Cerebellar cortex (tissue), 1 donor: ENCODE measurements around the gene TIMM29.
"Not testable (repeated sequence)": the region's sequence is repeated elsewhere in the genome, so short reads cannot be mapped to it uniquely, and the experiment has no call there.

Experiments
- DNase-seq: peaks from one replicate; pipeline ENCODE4 v3.0.0-alpha.2; 2015; ENCODE audit warnings: low spot score

The TIMM29 gene

DNA sequence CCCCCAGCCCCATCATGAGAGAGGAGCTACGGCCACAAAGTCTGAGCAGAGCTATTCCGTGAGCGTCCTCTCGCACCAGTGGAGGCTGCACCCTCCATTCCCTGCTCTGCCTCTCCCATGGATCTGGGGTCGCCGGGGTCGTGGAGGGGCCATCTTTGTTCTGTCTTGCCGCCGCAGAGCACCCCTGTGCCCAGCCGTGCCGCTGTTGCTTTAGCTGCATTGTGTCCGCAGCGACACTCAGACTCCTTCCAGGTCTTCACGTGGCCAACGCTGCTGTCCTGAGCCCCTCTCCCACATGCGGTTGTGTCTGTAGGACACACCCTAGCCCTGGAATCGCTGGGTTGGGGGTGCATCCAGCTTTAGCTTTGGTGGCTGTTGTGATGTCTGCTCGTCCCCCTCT is 16.0 kb upstream of the TIMM29 start:
- no peak for DNase-seq

DNA sequence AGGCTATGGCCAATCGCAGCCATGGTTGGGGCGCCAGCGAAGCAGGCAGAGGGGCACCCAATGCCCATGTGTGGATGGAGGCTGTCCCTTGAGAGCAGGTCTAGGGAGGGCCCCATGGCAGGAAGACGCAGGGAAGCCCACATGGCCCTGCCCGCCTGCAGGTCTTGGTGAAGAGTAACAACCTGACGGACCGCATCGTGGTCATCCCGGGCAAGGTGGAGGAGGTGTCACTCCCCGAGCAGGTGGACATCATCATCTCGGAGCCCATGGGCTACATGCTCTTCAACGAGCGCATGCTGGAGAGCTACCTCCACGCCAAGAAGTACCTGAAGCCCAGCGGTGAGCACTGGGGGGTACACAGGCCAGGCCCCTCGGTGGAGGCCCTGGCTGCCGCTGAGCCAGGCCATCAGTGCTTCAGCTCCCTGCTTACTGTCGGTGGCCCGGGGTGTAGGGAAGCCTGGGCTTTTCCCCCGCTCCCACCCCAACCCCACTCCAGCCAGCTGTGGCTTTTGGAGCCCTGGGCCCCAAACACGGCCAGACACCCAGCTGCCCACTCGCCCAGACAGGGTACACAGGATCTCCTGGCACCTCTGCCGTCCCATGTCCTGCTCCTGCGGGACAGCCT is 14.8 kb upstream of the TIMM29 start:
- no peak for DNase-seq

DNA sequence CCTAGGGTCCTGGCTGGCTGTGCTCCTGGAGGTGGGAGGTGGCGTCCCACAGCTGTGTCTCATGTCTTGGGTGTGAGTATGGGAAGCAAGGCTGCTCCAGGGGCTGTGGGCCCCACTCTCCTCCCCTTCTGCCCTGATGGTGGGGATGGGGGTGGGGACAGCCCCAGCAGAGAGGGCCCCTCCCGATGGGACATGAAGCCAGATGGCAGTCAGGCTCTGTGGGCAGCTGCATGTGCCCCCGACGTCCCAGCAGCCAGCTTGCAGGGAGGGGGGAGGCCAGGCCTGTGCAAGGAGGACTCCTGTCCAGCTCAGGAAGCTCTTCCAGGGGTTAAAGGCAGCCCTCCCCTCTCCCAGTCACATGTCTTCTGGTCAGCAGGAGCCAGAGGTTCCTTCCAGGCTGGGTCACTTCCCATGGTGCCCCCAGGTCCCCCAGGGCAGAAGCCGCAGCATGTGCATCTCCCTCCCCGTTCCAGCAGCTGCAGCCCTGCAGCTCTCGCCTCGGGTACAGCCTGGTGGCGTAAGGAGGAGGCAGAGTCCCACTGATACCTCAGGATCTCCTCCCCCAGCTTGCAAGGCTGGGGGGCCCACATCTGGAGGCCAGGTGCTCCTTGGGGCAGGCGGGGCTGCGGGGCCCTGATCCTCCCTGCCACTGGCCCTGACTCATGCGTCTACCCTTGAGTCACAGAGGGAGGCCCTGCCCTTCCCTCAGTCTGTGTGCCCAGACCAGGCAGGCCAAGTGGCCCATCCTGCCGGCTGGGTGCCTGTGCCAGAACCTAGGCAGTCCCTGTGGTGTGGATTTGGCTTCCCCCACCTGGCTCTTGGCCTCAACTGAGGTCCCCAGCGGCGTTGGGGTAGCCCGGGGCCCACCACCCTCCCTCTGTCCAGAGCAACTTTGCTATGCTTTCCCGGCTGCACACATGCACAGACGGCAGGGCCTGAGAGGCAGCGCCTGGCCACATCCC is 13.2 kb upstream of the TIMM29 start:
- DNase-seq, result no peak

DNA sequence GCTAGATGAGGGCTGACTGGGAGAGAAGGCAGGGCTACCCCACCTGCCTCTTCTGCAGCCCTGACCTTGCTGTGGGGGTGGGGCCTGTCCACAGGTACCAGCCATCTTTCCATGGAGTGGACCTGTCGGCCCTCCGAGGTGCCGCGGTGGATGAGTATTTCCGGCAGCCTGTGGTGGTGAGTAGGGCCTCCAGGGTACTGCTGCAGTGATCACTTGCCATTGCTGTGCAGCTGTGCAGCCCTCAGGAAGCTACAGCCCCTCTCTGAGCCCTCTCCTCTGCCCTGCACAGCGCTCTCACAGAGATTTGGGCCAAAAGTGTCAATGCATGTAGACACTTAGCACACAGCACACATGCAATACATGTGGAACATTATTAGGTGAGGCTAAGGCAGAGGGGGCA is 12.0 kb upstream of the TIMM29 start:
- no peak for DNase-seq

DNA sequence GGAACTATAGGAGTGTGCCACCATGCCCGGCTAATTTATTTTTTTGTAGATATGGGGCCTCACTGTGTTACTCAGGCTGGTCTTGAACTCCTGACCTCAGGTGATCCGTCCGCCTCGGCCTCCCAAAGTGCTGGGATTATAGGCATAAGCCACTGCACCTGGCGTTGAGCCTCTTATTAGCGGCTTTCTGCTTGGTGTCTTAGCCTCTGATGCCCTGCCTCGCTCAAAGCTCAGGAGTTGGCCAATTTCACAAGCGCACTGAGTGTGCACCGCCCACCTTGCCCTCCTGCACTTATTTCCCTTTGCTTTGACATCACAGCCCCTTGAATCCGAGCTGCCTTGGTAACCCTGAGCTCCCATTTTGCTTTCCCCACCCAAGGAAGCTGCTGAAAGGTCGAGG is 10.3 kb upstream of the TIMM29 start:
- no peak for DNase-seq

DNA sequence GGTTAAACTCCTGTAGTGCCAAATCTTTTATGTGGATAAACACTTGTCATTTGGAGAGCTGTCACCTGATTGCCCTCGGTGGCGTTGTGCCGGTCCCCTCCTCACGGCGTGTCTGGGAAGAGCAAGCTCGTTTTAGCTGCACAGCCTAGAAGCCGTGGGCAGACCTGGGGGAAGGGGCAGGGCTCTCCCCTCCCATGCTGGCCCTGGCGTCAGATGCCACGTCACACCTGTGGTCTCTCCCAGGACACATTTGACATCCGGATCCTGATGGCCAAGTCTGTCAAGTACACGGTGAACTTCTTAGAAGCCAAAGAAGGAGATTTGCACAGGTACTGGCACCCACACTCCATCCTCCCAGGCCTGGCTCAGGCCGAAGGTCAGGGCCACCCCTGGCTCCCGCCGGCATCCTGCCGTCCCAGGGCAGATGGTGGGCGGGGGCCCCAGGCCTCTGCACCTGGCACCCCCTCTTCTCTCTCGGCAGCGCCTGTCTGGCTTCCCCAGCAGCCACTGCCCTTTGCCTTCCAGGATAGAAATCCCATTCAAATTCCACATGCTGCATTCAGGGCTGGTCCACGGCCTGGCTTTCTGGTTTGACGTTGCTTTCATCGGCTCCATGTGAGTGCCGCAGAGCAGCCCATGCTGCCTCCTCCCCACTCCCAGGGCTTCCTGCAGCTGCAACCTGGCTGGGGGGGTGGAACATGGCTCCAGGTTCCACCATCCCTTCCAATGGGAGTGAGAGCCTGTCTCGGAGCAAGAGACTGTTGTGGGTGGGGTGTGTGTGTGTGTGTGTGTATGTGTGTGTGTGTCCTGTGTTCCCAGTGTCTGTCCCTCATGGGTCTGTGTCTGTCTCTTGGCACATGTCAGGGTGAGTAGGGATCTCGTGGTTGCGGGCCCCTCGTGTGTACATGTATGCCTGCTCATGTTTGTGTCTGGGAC is 9.0 kb upstream of the TIMM29 start:
- no peak for DNase-seq

DNA sequence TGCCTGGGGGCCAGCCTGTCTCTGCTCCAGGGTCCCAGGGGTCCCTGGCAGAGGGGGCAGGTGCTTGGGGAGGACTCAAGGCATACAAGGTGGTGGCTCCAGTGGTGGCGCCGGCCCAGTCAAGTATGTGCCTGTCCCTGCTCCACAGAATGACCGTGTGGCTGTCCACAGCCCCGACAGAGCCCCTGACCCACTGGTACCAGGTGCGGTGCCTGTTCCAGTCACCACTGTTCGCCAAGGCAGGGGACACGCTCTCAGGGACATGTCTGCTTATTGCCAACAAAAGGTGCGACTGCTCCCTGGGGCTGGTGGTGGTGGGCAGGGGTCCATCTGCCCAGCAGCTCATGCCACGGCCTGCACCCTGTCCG is 8.3 kb upstream of the TIMM29 start:
- no peak for DNase-seq

DNA sequence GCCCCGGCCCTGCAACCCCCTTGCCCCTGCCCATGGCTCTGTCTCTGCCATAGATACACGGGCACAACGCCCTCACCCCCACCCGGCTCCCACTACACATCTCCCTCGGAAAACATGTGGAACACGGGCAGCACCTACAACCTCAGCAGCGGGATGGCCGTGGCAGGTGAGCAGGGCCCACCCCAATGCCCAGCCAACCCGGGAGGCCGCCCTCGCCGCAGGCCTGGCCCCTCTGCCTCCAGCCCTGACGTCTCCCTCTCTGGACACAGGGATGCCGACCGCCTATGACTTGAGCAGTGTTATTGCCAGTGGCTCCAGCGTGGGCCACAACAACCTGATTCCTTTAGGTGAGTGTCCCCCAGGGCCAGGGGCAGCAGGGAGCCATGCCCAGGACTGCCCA is 7.8 kb upstream of the TIMM29 start:
- no peak for DNase-seq

DNA sequence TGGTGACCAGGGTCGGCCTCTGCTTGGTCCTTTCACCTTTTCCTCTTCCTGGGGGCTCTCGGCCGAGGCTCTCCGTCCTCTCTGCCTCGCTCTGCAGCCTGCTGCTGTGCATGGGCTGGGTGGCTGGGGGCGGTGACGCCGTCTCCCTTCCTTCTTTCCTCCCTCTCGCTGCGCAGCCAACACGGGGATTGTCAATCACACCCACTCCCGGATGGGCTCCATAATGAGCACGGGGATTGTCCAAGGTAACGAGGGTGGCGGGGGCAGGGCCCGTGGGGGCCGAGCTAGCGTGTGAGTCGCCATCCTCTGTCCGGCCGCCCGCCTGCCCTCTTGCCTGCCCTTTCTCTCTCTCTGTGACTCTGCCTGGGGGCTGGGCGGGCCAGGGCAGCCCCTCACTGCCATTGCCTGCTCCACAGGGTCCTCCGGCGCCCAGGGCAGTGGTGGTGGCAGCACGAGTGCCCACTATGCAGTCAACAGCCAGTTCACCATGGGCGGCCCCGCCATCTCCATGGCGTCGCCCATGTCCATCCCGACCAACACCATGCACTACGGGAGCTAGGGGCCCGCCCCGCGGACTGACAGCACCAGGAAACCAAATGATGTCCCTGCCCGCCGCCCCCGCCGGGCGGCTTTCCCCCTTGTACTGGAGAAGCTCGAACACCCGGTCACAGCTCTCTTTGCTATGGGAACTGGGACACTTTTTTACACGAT is 7.3 kb upstream of the TIMM29 start:
- no peak for DNase-seq

DNA sequence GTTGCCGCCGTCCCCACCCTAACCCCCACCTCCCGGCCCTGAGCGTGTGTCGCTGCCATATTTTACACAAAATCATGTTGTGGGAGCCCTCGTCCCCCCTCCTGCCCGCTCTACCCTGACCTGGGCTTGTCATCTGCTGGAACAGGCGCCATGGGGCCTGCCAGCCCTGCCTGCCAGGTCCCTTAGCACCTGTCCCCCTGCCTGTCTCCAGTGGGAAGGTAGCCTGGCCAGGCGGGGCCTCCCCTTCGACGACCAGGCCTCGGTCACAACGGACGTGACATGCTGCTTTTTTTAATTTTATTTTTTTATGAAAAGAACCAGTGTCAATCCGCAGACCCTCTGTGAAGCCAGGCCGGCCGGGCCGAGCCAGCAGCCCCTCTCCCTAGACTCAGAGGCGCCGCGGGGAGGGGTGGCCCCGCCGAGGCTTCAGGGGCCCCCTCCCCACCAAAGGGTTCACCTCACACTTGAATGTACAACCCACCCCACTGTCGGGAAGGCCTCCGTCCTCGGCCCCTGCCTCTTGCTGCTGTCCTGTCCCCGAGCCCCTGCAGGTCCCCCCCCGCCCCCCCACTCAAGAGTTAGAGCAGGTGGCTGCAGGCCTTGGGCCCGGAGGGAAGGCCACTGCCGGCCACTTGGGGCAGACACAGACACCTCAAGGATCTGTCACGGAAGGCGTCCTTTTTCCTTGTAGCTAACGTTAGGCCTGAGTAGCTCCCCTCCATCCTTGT is 6.5 kb upstream of the TIMM29 start:
- no peak for DNase-seq

DNA sequence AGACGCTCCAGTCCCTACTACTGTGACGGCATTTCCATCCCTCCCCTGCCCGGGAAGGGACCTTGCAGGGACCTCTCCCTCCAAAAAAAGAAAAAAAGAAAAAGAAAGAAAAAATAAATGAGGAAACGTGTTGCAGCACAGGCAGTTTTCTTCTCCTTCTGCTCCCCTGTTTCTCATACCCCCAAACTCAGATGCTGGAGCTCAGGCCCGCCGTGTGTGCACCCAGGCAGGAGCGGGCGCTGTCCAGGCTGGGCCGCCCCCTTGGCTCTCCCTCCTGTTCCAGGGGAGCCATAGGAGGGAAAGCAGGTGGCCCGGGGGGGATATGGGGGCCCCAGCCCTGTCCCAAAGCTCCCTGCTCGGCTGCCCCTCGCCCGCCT is 6.0 kb upstream of the TIMM29 start:
- no peak for DNase-seq

DNA sequence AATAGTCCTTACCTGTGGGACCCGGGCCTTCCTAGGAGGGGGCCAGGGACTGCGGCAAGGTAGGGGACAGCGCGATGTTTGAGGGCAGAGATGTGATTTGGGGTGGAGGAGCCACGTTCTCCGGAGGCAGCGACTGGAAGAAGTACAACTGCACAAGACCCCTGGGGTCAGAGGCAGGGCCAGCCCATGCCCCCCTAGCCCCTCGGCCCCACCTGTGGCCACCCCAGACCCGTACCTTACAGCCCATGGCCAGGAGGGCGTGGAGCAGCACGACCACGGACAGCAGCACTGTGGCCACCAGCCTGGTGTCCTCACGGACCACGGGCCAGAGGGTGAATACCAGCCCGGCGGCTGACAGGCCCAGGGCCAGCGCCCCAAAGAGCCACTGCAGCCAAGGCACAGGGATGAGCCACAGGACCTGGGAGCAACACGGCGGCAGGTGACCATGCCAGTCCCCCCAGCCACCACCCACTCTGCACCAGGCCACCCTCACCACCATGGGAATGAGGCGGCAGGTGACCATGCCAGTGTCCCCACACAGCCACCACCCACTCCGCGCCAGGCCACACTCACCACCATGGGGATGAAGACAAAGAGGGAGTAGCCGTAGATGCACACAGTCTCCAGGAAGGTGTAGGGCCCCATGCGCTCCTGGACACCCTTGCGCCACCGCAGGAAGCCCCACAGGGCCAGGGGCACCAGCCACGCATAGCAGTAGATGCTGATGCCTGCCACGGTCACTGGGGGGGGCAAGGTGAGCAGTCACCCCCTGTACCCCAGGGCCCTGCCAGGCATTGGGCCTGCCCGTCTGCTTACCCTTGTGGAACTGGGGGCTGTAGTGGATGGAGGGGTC is 5.1 kb upstream of the TIMM29 start:
- DNase-seq, result no peak

DNA sequence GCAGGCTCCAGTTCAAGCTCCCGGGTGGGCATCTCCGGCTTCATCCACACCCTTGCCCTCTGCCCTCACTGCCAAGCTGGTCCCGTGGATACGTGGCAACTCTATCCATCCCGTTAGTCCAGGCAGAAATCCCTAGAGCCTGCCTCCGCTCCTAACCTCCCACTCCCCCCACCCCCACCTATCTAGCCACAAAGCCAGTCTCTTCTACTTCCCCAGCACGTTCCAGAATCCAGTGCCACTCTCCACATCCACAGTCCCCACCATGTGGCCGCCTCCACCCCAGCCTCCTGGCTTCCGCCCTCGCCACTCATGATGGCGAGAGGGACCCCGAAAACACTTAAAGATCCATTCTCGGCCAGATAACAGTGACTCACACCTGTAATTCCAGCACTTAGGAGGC is 4.0 kb upstream of the TIMM29 start:
- no peak for DNase-seq

DNA sequence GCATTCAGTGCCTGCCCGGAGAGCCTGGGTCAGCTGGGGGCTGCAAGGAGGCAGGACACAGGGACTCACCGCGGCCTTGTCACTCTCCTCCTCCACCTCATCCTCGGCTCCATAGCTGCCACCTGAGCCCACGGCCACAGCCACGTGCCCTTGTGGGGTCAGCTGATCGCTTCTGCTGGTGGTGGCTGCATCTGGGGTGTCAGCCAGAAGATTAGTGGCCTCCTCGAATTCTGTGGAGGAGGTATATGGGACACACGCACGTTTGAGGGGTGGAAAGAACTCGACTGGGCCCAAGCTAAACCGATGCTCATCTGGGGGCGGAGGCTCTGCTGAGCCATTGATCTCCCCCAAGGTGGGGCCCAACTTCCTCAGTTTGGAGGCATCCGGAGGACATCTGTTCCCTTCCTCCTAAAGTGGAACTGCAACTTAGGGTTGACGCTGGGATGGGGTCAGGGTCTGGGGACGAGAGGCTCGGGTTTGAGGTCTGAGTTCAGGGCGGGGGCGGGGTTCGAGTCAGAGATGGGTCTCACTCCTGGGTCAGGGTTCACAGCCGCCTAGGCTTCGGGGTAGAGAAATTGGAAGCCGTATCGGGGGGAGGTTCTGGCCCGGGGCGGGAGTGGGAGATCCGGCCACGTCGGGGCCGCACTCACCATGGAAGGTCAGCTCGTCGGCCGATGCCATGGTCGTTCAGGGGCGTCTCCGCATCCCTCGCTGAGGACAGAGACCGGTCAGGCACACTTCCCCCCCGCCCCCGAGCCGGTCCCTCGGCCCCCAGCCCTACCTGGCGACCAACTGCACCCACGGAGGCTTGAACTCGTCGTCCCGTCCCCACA is 665 bp upstream of the TIMM29 start:
- DNase-seq, result no peak

DNA sequence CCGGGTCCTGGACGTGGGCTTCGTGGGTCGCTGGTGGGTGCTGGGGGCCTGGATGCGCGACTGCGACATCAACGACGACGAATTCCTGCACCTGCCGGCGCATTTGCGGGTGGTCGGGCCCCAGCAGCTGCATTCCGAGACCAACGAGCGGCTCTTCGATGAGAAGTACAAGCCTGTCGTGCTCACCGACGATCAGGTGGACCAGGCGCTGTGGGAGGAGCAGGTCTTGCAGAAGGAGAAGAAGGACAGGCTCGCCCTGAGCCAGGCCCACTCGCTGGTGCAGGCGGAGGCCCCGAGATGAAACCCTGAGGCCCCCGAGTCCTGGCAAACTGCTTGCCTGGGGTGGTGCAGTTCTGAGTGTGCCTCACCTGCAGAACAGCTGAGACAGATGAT is 787 bp downstream of the TIMM29 start:
- no peak for DNase-seq

DNA sequence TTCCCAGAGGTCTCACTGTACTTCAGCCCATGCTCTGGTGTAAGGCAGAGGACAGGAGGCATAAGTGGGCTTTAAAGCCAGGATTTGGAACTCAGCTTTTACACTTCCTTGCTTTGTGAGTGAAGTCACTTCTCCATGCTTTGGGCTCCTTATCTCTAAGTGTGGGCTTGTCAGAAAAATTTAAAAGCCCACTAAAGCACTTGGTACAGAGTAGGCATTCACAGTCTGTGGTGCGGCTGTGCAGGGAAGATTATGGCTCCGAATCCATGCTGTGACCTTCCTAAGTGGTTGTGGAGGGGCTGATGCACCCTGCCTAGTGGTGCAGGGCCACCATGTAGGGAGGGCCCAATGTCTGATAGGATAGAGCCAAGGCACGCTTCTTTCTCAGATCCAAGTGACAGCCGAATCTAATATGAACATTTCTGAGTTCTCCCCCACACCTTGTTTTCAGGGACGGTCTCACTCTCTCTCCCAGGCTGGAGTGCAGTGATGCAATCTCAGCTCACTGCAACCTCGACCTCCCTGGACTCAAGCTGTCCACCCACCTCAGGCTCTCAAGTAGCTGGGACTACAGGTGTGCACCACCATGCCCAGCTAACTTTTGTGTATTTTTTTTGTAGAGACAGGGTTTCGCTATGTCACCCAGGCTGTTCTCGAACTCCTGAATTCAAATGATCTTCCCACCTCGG is 6.9 kb downstream of the TIMM29 start:
- no peak for DNase-seq

DNA sequence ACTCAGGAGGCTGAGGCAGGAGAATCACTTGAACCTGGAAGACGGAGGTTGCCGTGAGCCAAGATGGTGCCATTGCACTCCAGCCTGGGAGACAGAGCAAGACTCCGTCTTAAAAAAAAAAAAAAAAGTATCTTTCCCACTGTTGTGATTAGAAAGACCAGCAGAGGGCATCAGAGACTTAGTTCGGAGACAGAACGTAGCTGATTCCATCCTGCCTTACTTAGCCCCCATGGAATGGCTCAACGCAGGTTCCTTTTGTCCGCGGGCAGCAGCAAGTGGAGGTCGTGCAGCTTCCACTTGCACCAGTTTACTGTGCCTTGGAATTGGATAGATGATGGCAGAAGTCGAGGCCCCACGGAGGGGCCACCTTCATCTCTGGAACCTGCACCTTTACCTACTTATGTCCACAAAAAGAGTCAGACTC is 8.1 kb downstream of the TIMM29 start:
- DNase-seq, result peak; percentile 92

DNA sequence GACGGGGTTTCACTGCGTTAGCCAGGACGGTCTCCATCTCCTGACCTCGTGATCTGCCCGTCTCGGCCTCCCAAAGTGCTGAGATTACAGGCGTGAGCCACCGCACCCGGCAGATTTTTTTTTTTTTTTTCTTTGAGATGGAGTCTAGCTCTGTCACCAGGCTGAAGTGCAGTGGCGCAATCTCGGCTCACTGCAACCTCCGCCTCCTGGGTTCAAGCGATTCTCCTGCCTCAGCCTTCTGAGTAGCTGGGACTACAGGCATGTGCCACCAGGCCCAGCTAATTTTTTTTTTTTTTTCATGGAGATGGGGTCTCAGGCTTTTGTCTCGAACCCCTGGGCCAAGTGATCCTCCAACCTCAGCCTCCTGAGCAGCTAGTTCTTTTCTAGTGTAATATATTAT is 13.0 kb downstream of the TIMM29 start:
- not testable (repeated sequence) for DNase-seq

DNA sequence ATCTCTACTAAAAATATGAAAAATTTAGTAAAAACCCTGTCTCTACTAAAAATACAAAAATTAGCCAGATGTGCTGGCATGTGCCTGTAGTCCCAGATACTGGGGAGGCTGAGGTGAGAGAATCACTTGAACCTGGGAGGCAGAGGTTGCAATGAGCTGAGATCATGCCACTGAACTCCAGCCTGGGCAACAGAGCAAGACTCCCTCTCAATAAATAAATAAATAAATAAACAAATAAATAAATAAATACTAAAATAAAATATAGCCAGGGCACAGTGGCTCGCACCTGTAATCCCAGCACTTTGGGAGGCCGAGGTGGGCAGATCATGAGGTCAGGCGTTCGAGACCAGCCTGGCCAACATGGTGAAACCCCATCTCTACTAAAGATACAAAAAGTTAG is 14.8 kb downstream of the TIMM29 start:
- not testable (repeated sequence) for DNase-seq
